GM19468 (cell line): Measurements from ENCODE around the gene L3MBTL3.
"Not testable (repeated sequence)": the region's sequence is repeated elsewhere in the genome, so short reads cannot be mapped to it uniquely, and the experiment has no call there.

Source experiments
- ATAC-seq: cut with Tn5 transposase; IDR thresholded peaks from one replicate; pipeline ENCODE4 v1.9.1; 2021; ENCODE audit warnings: mild to moderate bottlenecking, moderate library complexity, moderate number of reproducible peaks; ENCODE audit not compliant: unreplicated experiment; ENCODE audit errors: extremely low read depth

L3MBTL3 gene

GRCh38 chr6:130167655-130168054 is 149.3 kb downstream of the L3MBTL3 start:
- no peak for ATAC-seq

GRCh38 chr6:130170160-130170559 is 151.8 kb downstream of the L3MBTL3 start:
- ATAC-seq, result not testable (repeated sequence)

GRCh38 chr6:130173377-130174004 is 155.1 kb downstream of the L3MBTL3 start:
- ATAC-seq, result not testable (repeated sequence)

DNA sequence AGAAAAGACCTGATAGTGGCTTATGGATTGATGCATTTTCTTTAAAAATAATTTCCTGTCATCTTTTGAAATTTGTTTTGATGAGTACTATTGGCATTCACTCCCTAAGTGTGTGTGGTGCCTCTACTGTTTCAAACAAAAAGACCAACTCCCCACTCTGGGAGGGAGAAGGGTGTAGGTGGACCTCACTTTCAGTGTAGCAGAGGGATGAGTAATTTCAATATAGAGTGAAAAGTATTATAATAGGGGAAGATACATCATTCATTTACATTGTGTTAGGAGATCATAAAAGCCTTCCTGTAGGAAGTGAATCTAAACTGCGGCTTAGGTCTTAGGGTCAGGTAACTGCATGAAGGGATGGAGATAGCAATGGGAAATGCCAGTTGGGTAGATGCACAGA is 158.0 kb downstream of the L3MBTL3 start:
- ATAC-seq, result no peak

DNA sequence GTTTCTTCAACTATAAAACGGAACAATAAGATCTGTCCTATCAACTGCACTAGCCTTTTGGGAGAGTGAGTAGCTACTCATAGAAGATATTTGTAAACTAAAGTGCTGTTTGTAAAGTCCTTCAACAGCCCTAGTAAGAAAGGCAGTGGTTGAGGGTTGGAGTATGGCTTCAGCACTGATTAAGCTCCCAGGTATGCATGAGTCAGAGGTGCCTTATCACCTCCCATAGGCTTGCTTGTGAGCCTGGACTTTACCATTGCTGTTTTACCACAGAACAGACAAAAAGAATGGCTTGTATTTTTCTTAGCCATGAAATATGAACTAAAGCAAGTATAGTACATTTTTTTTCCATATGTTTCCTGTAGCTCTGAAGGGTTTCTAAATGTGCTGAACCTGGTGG is 160.3 kb downstream of the L3MBTL3 start:
- ATAC-seq, result no peak

- ATAC-seq, result no peak
Measured at GRCh38 chr6:130182466-130182865, 164.1 kb downstream of the L3MBTL3 start.

DNA sequence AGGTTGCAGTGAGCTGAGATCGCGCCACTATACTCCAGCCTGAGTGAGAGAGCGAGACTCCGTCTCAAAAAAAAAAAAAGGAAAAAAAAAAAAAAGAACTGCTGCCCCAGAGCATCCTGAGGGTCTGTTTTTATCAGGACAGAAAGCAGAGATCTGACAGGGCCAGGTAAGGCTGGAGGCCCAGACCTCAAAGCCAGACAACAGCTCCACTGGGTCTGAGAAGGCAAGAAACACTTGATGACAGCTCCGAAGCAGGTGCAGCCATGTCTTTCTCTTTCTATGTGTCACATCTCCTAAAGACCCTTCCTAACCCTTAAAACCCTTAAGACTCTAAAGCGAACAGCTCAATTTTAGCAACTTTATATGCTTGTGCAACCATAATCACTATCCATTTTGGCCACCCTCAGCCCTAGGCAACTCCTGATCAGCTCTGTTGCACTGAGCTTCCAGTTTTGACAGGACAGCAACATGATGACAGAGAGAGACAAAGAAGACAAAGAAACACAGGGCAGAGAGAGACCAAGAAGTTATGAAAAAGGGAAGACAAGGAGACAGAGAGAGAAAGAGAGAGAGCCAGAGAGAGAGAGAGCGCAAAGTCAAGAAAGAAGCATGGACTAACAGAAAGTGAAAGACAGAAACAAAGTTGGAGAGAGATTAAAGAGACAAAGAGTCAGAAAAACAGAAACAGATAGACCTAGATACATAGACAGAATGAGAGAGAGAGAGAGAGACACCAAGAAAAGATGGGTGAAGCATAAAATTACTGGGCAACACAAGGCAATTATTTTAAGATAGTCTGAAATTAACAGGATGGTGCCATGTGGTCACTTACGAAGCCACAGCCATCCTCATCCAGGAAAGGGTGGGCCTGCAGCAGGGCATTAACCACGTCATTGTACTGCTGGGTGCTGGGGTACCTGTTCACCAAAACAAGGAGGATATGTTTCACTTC is 165.2 kb downstream of the L3MBTL3 start:
- no peak for ATAC-seq

- no peak for ATAC-seq
Measured at GRCh38 chr6:130185658-130186057, 167.3 kb downstream of the L3MBTL3 start.

DNA sequence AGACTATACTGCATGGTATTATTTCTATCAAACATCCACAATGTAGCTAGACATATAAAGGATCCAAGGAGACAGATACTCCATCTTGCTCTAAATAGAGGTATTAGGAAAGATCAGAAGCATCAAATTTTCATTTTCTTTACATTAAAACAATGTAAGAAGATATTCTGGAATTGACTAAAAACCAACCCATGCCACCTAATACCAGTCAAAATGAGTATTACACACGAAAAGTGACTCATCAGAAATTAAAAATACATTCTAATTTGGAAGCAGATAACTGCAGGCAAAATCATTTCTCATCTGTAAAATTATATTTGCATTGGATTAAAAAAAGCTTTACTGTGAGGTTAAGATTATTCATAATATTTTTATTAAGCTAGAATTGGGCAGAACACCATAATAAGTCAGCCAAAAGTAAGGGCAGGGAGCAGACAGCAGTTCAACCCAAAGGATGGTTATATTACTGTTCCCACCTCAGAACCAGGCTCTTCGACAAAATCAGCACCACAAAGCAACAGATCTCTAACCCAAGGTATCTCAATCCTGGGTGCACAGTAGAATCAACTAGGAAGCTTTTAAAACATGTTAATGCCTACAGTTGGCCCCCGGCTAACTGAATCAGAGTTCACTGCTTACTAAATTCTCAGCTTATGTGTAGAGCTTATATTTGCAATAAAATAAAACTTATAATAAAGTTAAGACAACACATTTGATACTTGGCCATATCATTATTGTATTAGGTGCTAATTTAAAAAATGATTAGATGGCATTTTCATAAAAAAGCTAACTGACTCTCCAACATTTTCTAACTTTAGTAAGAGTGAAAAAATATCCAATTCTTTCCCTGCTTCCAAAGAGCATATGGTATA is 169.2 kb downstream of the L3MBTL3 start:
- ATAC-seq, result no peak

- no peak for ATAC-seq
Measured at GRCh38 chr6:130188207-130188899, 170.0 kb downstream of the L3MBTL3 start.

- no peak for ATAC-seq
Measured at GRCh38 chr6:130189531-130190397, 171.4 kb downstream of the L3MBTL3 start.
